ENCODE results near the gene KRT82. TPM values are rescaled to one million over a fixed set of nuclear protein-coding genes. Genes with fewer than 3 reads are reported as not detected.

KRT82 gene
- total and polyA plus RNA-seq, 4 donors = not detected

DNA sequence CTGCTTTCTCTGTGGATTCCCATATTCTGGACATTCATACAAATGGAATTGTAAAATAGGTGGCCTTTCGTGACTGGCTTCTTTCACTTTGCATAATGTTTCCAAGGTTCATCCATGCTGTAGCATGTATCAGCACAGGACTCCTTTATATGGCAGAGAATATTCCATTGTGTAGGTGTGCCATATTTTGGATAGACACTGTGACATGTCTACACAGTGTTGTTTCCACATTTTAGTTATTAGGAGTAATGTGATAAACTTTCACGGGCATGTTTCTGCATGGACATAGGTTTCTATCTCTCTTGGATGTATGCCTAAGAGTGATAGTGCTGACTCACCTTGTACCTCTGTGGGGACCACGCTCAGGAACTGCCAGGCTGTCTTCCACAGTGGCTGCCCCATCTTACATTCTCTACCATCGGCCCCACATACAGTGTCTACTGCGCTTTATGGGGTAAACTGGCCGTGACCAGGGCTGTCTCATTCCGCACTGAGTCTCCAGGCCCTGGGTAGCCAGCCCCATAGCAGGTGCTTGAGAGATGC is 13.6 kb downstream of the KRT82 start:
- H3K4me1 ChIP-seq (ENCODE audit: control insufficient read depth in 4 of 4, insufficient read depth in 4 of 4, low read length in 3 of 4) = no peaks in the 10 kb centered on the region
- no peak overlapping the region for H3K4me3 ChIP-seq (ENCODE audit: low read depth in 1 of 3, low read length in 3 of 3)
- 91% methylated on average over 7 of the region's 7 CpGs for WGBS
- no peak for TF ChIP-seq HNF4A (conservative IDR thresholded peaks at IDR 0.05)
- H3K36me3 ChIP-seq (ENCODE audit: control insufficient read depth in 4 of 4, insufficient read depth in 3 of 4, low read depth in 1 of 4, low read length in 3 of 4) = no peaks in the 10 kb centered on the region
- DNase-seq (ENCODE audit: low spot score) = no peak
- no peak overlapping the region for H3K9ac ChIP-seq (ENCODE audit: low read depth in 1 of 2, low read length in 2 of 2)
- peaks cover 0 to 2% (median 0%) of the 10 kb centered on the region in 4 donors for H3K27me3 ChIP-seq (ENCODE audit: control insufficient read depth in 4 of 4, insufficient read depth in 4 of 4, low read length in 3 of 4)
- no peak overlapping the region for H3K27ac ChIP-seq (ENCODE audit: low read depth in 1 of 2, low read length in 2 of 2)
- no peaks in the 10 kb centered on the region for H3K9me3 ChIP-seq (ENCODE audit: control insufficient read depth in 4 of 4, low read length in 3 of 4)

DNA sequence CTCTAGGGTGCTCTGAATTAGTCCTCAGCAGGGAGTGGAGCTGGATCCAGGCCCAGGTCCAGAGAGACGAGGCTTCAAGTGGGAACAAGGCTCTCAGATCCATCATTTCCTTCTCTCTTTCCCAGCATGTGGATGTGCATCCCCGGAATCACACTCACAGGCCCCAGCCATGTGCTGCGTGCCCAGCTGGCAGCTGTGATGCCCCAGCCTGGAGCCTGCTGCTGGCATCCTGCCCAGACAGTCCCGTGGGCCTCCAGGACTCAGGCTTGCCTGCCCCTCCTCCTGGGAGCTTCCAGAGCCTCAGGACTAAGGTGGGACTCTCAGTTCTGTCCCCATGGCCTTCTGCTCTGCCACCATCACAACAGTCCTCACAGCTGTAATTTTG is 14.5 kb downstream of the KRT82 start:
- Histone ChIP-seq H3K9ac (ENCODE audit: low read depth in 1 of 2, low read length in 2 of 2) (no peak overlapping the region), H3K27me3 (ENCODE audit: control insufficient read depth in 4 of 4, insufficient read depth in 4 of 4, low read length in 3 of 4) (peaks cover 0 to 2% (median 0%) of the 10 kb centered on the region in 4 donors), H3K27ac (ENCODE audit: low read depth in 1 of 2, low read length in 2 of 2) (no peak overlapping the region), H3K36me3 (ENCODE audit: control insufficient read depth in 4 of 4, insufficient read depth in 3 of 4, low read depth in 1 of 4, low read length in 3 of 4) (no peaks in the 10 kb centered on the region), H3K4me1 (ENCODE audit: control insufficient read depth in 4 of 4, insufficient read depth in 4 of 4, low read length in 3 of 4) (no peaks in the 10 kb centered on the region), H3K4me3 (ENCODE audit: low read depth in 1 of 3, low read length in 3 of 3) (no peak overlapping the region), H3K9me3 (ENCODE audit: control insufficient read depth in 4 of 4, low read length in 3 of 4) (no peaks in the 10 kb centered on the region)
- no peak for DNase-seq (ENCODE audit: low spot score)
- TF ChIP-seq HNF4A (conservative IDR thresholded peaks at IDR 0.05) (no peak), EGR1 (IDR thresholded peaks at IDR 0.05; ENCODE audit: low read depth in 2 of 2) (no peak), HNF4G (IDR thresholded peaks at IDR 0.05) (no peak), SP1 (IDR thresholded peaks at IDR 0.05) (no peak), TAF1 (conservative IDR thresholded peaks at IDR 0.05) (no peak), RXRA (IDR thresholded peaks at IDR 0.05) (no peak), FOXA1 (IDR thresholded peaks at IDR 0.05) (no peak), YY1 (IDR thresholded peaks at IDR 0.05) (no peak), GABPA (IDR thresholded peaks at IDR 0.05 in 1 of 2, conservative IDR thresholded peaks at IDR 0.05 in 1 of 2) (no peak)
- TF ChIP-seq, protein P1, sequence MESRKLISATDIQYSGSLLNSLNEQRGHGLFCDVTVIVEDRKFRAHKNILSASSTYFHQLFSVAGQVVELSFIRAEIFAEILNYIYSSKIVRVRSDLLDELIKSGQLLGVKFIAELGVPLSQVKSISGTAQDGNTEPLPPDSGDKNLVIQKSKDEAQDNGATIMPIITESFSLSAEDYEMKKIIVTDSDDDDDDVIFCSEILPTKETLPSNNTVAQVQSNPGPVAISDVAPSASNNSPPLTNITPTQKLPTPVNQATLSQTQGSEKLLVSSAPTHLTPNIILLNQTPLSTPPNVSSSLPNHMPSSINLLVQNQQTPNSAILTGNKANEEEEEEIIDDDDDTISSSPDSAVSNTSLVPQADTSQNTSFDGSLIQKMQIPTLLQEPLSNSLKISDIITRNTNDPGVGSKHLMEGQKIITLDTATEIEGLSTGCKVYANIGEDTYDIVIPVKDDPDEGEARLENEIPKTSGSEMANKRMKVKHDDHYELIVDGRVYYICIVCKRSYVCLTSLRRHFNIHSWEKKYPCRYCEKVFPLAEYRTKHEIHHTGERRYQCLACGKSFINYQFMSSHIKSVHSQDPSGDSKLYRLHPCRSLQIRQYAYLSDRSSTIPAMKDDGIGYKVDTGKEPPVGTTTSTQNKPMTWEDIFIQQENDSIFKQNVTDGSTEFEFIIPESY (IDR thresholded peaks at IDR 0.05) = no peak
- TF ChIP-seq, protein P2, sequence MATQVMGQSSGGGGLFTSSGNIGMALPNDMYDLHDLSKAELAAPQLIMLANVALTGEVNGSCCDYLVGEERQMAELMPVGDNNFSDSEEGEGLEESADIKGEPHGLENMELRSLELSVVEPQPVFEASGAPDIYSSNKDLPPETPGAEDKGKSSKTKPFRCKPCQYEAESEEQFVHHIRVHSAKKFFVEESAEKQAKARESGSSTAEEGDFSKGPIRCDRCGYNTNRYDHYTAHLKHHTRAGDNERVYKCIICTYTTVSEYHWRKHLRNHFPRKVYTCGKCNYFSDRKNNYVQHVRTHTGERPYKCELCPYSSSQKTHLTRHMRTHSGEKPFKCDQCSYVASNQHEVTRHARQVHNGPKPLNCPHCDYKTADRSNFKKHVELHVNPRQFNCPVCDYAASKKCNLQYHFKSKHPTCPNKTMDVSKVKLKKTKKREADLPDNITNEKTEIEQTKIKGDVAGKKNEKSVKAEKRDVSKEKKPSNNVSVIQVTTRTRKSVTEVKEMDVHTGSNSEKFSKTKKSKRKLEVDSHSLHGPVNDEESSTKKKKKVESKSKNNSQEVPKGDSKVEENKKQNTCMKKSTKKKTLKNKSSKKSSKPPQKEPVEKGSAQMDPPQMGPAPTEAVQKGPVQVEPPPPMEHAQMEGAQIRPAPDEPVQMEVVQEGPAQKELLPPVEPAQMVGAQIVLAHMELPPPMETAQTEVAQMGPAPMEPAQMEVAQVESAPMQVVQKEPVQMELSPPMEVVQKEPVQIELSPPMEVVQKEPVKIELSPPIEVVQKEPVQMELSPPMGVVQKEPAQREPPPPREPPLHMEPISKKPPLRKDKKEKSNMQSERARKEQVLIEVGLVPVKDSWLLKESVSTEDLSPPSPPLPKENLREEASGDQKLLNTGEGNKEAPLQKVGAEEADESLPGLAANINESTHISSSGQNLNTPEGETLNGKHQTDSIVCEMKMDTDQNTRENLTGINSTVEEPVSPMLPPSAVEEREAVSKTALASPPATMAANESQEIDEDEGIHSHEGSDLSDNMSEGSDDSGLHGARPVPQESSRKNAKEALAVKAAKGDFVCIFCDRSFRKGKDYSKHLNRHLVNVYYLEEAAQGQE (IDR thresholded peaks at IDR 0.05) = no peak
- TF ChIP-seq, protein P3, sequence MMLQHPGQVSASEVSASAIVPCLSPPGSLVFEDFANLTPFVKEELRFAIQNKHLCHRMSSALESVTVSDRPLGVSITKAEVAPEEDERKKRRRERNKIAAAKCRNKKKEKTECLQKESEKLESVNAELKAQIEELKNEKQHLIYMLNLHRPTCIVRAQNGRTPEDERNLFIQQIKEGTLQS (IDR thresholded peaks at IDR 0.05) = no peak
- TF ChIP-seq, protein P4, sequence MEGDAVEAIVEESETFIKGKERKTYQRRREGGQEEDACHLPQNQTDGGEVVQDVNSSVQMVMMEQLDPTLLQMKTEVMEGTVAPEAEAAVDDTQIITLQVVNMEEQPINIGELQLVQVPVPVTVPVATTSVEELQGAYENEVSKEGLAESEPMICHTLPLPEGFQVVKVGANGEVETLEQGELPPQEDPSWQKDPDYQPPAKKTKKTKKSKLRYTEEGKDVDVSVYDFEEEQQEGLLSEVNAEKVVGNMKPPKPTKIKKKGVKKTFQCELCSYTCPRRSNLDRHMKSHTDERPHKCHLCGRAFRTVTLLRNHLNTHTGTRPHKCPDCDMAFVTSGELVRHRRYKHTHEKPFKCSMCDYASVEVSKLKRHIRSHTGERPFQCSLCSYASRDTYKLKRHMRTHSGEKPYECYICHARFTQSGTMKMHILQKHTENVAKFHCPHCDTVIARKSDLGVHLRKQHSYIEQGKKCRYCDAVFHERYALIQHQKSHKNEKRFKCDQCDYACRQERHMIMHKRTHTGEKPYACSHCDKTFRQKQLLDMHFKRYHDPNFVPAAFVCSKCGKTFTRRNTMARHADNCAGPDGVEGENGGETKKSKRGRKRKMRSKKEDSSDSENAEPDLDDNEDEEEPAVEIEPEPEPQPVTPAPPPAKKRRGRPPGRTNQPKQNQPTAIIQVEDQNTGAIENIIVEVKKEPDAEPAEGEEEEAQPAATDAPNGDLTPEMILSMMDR (IDR thresholded peaks at IDR 0.05; ENCODE audit: low read depth, low read length, missing input control) = no peak
- WGBS = 66% methylated on average over 4 of the region's 4 CpGs

Measured in liver (tissue), 9 donors.